Measurements from ENCODE around the gene CCDC196. TPM values are rescaled to one million over a fixed set of nuclear protein-coding genes. Genes with fewer than 3 reads are reported as not detected.

Gene CCDC196
- total RNA-seq, 2 experiments from 2014 or later: not detected

Other genes with a start within 250 kb of the CCDC196 start
- gene GPHN, start 21.8 kb downstream of the CCDC196 start, total RNA-seq: 10 to 100 TPM; 10.0 to 10.7 TPM

Measured in CD4-positive, alpha-beta T cell (primary cell).